Measurements from ENCODE around the gene ASB7. TPM values are rescaled to one million over a fixed set of nuclear protein-coding genes. Genes with fewer than 3 reads are reported as not detected.
"Not testable (repeated sequence)": the region's sequence is repeated elsewhere in the genome, so short reads cannot be mapped to it uniquely, and the experiment has no call there.

The ASB7 gene
- total RNA-seq, 1 donor from 2014 or later: 14.6 TPM

- Mint-ChIP-seq H3K4me3 (no peak overlapping the region), H3K36me3 (peaks cover 26% of the 10 kb centered on the region), H3K27ac (no peak overlapping the region), H3K27me3 (no peaks in the 10 kb centered on the region), H3K9me3 (no peaks in the 10 kb centered on the region), H3K4me1 (ENCODE audit: unreplicated experiment) (no peaks in the 10 kb centered on the region)
- no peak for TF ChIP-seq CTCF (conservative IDR thresholded peaks at IDR 0.05)
- DNase-seq (ENCODE audit: extremely low spot score, unreplicated experiment): no peak
These were observed 30.7 kb upstream of the ASB7 start for GRCh38 chr15:100571592-100572167.

GRCh38 chr15:100572362-100572983 lies 29.9 kb upstream of the ASB7 start:
- H3K9me3 Mint-ChIP-seq: no peaks in the 10 kb centered on the region
- H3K27me3 Mint-ChIP-seq: no peaks in the 10 kb centered on the region
- DNase-seq (ENCODE audit: extremely low spot score, unreplicated experiment): no peak
- peaks cover 26% of the 10 kb centered on the region for H3K36me3 Mint-ChIP-seq
- H3K27ac Mint-ChIP-seq: no peak overlapping the region
- no peak overlapping the region for H3K4me3 Mint-ChIP-seq
- peak; percentile 74 for TF ChIP-seq CTCF (conservative IDR thresholded peaks at IDR 0.05)
- no peaks in the 10 kb centered on the region for H3K4me1 Mint-ChIP-seq (ENCODE audit: unreplicated experiment)

- Mint-ChIP-seq H3K4me3 (no peak overlapping the region), H3K27me3 (no peaks in the 10 kb centered on the region), H3K9me3 (no peaks in the 10 kb centered on the region), H3K27ac (no peak overlapping the region), H3K4me1 (ENCODE audit: unreplicated experiment) (no peaks in the 10 kb centered on the region), H3K36me3 (peaks cover 26% of the 10 kb centered on the region)
- TF ChIP-seq CTCF (conservative IDR thresholded peaks at IDR 0.05): no peak
- DNase-seq (ENCODE audit: extremely low spot score, unreplicated experiment): no peak
These were observed 28.9 kb upstream of the ASB7 start for GRCh38 chr15:100573526-100573925.

GRCh38 chr15:100580414-100580813 lies 22.0 kb upstream of the ASB7 start:
- H3K4me3 Mint-ChIP-seq: no peak overlapping the region

DNA sequence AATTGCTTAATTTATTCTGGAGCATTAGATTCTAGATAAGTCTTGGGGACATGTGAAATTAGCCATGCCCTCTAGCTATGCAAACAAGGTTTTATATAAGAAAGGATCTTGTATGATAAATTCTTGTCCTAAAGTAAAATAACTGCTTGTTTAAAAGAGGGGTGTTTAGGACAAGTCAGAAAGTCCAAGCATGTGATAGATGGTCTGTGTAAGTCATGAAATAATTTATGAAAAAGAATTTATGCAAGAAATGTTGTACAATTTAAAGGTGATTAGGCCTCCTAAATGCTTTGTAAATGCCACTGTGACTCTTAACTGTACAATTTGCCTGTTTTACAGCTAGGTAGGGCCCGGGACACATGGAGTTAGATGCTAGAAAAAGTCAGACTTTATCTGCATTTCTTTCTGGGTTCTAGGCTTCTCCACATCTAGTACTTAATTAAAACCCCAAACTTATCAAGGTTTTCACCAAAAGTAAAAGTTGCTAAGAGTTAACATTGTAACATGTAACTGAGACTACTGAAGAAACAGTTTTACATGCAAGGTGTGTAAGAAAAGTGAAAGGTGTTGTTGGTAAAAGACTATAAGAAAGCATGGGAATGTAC lies 13.6 kb upstream of the ASB7 start:
- H3K4me1 Mint-ChIP-seq (ENCODE audit: unreplicated experiment): no peaks in the 10 kb centered on the region
- H3K36me3 Mint-ChIP-seq: peaks cover 36% of the 10 kb centered on the region
- H3K9me3 Mint-ChIP-seq: no peaks in the 10 kb centered on the region
- H3K27me3 Mint-ChIP-seq: no peaks in the 10 kb centered on the region
- no peak for TF ChIP-seq CTCF (conservative IDR thresholded peaks at IDR 0.05)
- H3K27ac Mint-ChIP-seq: no peak overlapping the region
- H3K4me3 Mint-ChIP-seq: no peak overlapping the region
- DNase-seq (ENCODE audit: extremely low spot score, unreplicated experiment): no peak

More at GRCh38 chr15:100580414-100580813, 22.0 kb upstream of the ASB7 start:
- peaks cover 33% of the 10 kb centered on the region for H3K36me3 Mint-ChIP-seq
- no peak overlapping the region for H3K27ac Mint-ChIP-seq
- peaks cover 10% of the 10 kb centered on the region for H3K4me1 Mint-ChIP-seq (ENCODE audit: unreplicated experiment)
- DNase-seq (ENCODE audit: extremely low spot score, unreplicated experiment): no peak
- H3K27me3 Mint-ChIP-seq: no peaks in the 10 kb centered on the region
- H3K9me3 Mint-ChIP-seq: peaks cover 6% of the 10 kb centered on the region
- no peak for TF ChIP-seq CTCF (conservative IDR thresholded peaks at IDR 0.05)

- H3K27ac Mint-ChIP-seq; H3K4me1 Mint-ChIP-seq (ENCODE audit: unreplicated experiment); H3K27me3 Mint-ChIP-seq; DNase-seq (ENCODE audit: extremely low spot score, unreplicated experiment); H3K9me3 Mint-ChIP-seq; H3K4me3 Mint-ChIP-seq: not testable (repeated sequence)
- peaks cover 17% of the 10 kb centered on the region for H3K36me3 Mint-ChIP-seq
These were observed 11.2 kb upstream of the ASB7 start for GRCh38 chr15:100591163-100591562.
